ENCODE measurements around the gene MED1. TPM values are rescaled to one million over a fixed set of nuclear protein-coding genes. Genes with fewer than 3 reads are reported as not detected.
"Not testable (repeated sequence)": the region's sequence is repeated elsewhere in the genome, so short reads cannot be mapped to it uniquely, and the experiment has no call there.

The MED1 gene
- total and polyA plus RNA-seq, 2 donors from 2014 or later, result 7.1 to 34.6 TPM

- Histone ChIP-seq H3K4me3 (ENCODE audit: low read length in 3 of 3) (no peak overlapping the region), H3K9me3 (ENCODE audit: control insufficient read depth in 2 of 3, insufficient read depth in 1 of 3, low read length in 3 of 3) (no peaks in the 10 kb centered on the region), H3K36me3 (ENCODE audit: control insufficient read depth in 2 of 3, insufficient read depth in 3 of 3, low read length in 3 of 3) (no peaks in the 10 kb centered on the region), H3K27me3 (ENCODE audit: control insufficient read depth, insufficient read depth, low read length) (no peaks in the 10 kb centered on the region), H3K27ac (ENCODE audit: low read depth in 2 of 2, low read length in 2 of 2) (no peak overlapping the region), H3K9ac (ENCODE audit: low read length in 3 of 3) (no peak overlapping the region), H3K4me1 (ENCODE audit: control insufficient read depth in 2 of 3, insufficient read depth in 2 of 3, low read depth in 1 of 3, low read length in 3 of 3) (peaks cover 0 to 4% (median 0%) of the 10 kb centered on the region in 3 donors)
- DNase-seq (no peak), FAIRE-seq (no peak)
- no peak for TF ChIP-seq CTCF (IDR thresholded peaks at IDR 0.05; ENCODE audit: borderline replicate concordance, extremely low read depth, insufficient read depth)
- intact Hi-C loops (cut with DNase I), result no loop called here
Observed at GRCh38 chr17:39376434-39376833, 74.6 kb downstream of the MED1 start.

- H3K9me3 ChIP-seq (ENCODE audit: control insufficient read depth in 2 of 3, insufficient read depth in 1 of 3, low read length in 3 of 3); intact Hi-C loops (cut with DNase I); H3K4me1 ChIP-seq (ENCODE audit: control insufficient read depth in 2 of 3, insufficient read depth in 2 of 3, low read depth in 1 of 3, low read length in 3 of 3); H3K27ac ChIP-seq (ENCODE audit: low read depth in 2 of 2, low read length in 2 of 2); H3K36me3 ChIP-seq (ENCODE audit: control insufficient read depth in 2 of 3, insufficient read depth in 3 of 3, low read length in 3 of 3); FAIRE-seq; DNase-seq; H3K9ac ChIP-seq (ENCODE audit: low read length in 3 of 3); H3K27me3 ChIP-seq (ENCODE audit: control insufficient read depth, insufficient read depth, low read length); H3K4me3 ChIP-seq (ENCODE audit: low read length in 3 of 3): not testable (repeated sequence)
Observed at GRCh38 chr17:39367805-39368204, 83.3 kb downstream of the MED1 start.

GRCh38 chr17:39365872-39366271 lies 85.2 kb downstream of the MED1 start:
- FAIRE-seq, result no peak
- H3K27ac ChIP-seq (ENCODE audit: low read depth in 2 of 2, low read length in 2 of 2), result no peak overlapping the region
- H3K4me3 ChIP-seq (ENCODE audit: low read length in 3 of 3), result no peak overlapping the region
- no peaks in the 10 kb centered on the region for H3K36me3 ChIP-seq (ENCODE audit: control insufficient read depth in 2 of 3, insufficient read depth in 3 of 3, low read length in 3 of 3)
- peaks cover 0 to 1% (median 0%) of the 10 kb centered on the region in 3 donors for H3K4me1 ChIP-seq (ENCODE audit: control insufficient read depth in 2 of 3, insufficient read depth in 2 of 3, low read depth in 1 of 3, low read length in 3 of 3)
- DNase-seq, result no peak
- no peak for TF ChIP-seq CTCF (IDR thresholded peaks at IDR 0.05; ENCODE audit: borderline replicate concordance, extremely low read depth, insufficient read depth)
- no peaks in the 10 kb centered on the region for H3K9me3 ChIP-seq (ENCODE audit: control insufficient read depth in 2 of 3, insufficient read depth in 1 of 3, low read length in 3 of 3)
- H3K9ac ChIP-seq (ENCODE audit: low read length in 3 of 3), result no peak overlapping the region
- H3K27me3 ChIP-seq (ENCODE audit: control insufficient read depth, insufficient read depth, low read length), result no peaks in the 10 kb centered on the region
- intact Hi-C loops (cut with DNase I), result no loop called here

GRCh38 chr17:39365242-39365641 lies 85.8 kb downstream of the MED1 start:
- no peak overlapping the region for H3K27ac ChIP-seq (ENCODE audit: low read depth in 2 of 2, low read length in 2 of 2)
- no peak for TF ChIP-seq CTCF (IDR thresholded peaks at IDR 0.05; ENCODE audit: borderline replicate concordance, extremely low read depth, insufficient read depth)

More at GRCh38 chr17:39365242-39365641, 85.8 kb downstream of the MED1 start:
- DNase-seq (no peak), FAIRE-seq (no peak)
- peaks cover 0 to 4% (median 0%) of the 10 kb centered on the region in 3 donors for H3K4me1 ChIP-seq (ENCODE audit: control insufficient read depth in 2 of 3, insufficient read depth in 2 of 3, low read depth in 1 of 3, low read length in 3 of 3)
- no peaks in the 10 kb centered on the region for H3K36me3 ChIP-seq (ENCODE audit: control insufficient read depth in 2 of 3, insufficient read depth in 3 of 3, low read length in 3 of 3)
- no peaks in the 10 kb centered on the region for H3K9me3 ChIP-seq (ENCODE audit: control insufficient read depth in 2 of 3, insufficient read depth in 1 of 3, low read length in 3 of 3)
- no peaks in the 10 kb centered on the region for H3K27me3 ChIP-seq (ENCODE audit: control insufficient read depth, insufficient read depth, low read length)
- H3K9ac ChIP-seq (ENCODE audit: low read length in 3 of 3), result no peak overlapping the region
- H3K4me3 ChIP-seq (ENCODE audit: low read length in 3 of 3), result no peak overlapping the region
- intact Hi-C loops (cut with DNase I), result no loop called here
